ENCODE measurements around the gene DMRT1. TPM values are rescaled to one million over a fixed set of nuclear protein-coding genes. Genes with fewer than 3 reads are reported as not detected.
"Not testable (repeated sequence)": the region's sequence is repeated elsewhere in the genome, so short reads cannot be mapped to it uniquely, and the experiment has no call there.

Gene DMRT1
- total RNA-seq, 2 experiments from 2014 or later: 0.21 TPM; not detected in 1

GRCh38 chr9:912776-913175 is 71.3 kb downstream of the DMRT1 start:
- CTCF ChIA-PET: no interaction called here

GRCh38 chr9:913526-913925 is 72.0 kb downstream of the DMRT1 start:
- peaks cover 27% of the 10 kb centered on the region for H3K27me3 Mint-ChIP-seq
- DNase-seq; H3K27ac Mint-ChIP-seq; H3K36me3 Mint-ChIP-seq; ATAC-seq; H3K4me3 Mint-ChIP-seq; H3K4me1 Mint-ChIP-seq; H3K9me3 Mint-ChIP-seq (ENCODE audit: low read depth): not testable (repeated sequence)
- CTCF ChIA-PET: interaction anchor here (1.9 kb wide), 1 partner anchor 14 kb away, joined by 4 read pairs; no protein-coding TSS in a partner anchor

More at GRCh38 chr9:912776-913175, 71.3 kb downstream of the DMRT1 start:
- H3K27me3 Mint-ChIP-seq: peaks cover 34% of the 10 kb centered on the region
- ATAC-seq: no peak
- H3K36me3 Mint-ChIP-seq: no peaks in the 10 kb centered on the region
- no peak overlapping the region for H3K4me3 Mint-ChIP-seq
- H3K4me1 Mint-ChIP-seq: no peaks in the 10 kb centered on the region
- H3K27ac Mint-ChIP-seq: no peak overlapping the region
- H3K9me3 Mint-ChIP-seq (ENCODE audit: low read depth): no peaks in the 10 kb centered on the region
- no peak for DNase-seq

- Mint-ChIP-seq H3K27ac (no peak overlapping the region), H3K36me3 (no peaks in the 10 kb centered on the region), H3K4me3 (no peak overlapping the region), H3K27me3 (peaks cover 7% of the 10 kb centered on the region), H3K4me1 (no peaks in the 10 kb centered on the region), H3K9me3 (ENCODE audit: low read depth) (no peaks in the 10 kb centered on the region)
- no peak for ATAC-seq
- DNase-seq: no peak
- CTCF ChIA-PET: no interaction called here
These were observed 76.2 kb downstream of the DMRT1 start for GRCh38 chr9:917730-918129.

- DNase-seq: no peak
- Mint-ChIP-seq H3K4me1 (no peaks in the 10 kb centered on the region), H3K9me3 (ENCODE audit: low read depth) (no peaks in the 10 kb centered on the region), H3K27me3 (peaks cover 12% of the 10 kb centered on the region), H3K36me3 (no peaks in the 10 kb centered on the region), H3K27ac (no peak overlapping the region), H3K4me3 (no peak overlapping the region)
- no peak for ATAC-seq
- CTCF ChIA-PET: interaction anchor here (0.7 kb wide), 1 partner anchor 89 kb away, joined by 3 read pairs; no protein-coding TSS in a partner anchor
These were observed 79.4 kb downstream of the DMRT1 start for GRCh38 chr9:920927-921326.

GRCh38 chr9:922171-922570 is 80.7 kb downstream of the DMRT1 start:
- no peak for ATAC-seq
- CTCF ChIA-PET: interaction anchor here (2.4 kb wide), 1 partner anchor 28 kb away, joined by 6 read pairs; no protein-coding TSS in a partner anchor
- Mint-ChIP-seq H3K27me3 (peaks cover 17% of the 10 kb centered on the region), H3K36me3 (no peaks in the 10 kb centered on the region), H3K27ac (no peak overlapping the region), H3K4me3 (no peak overlapping the region), H3K9me3 (ENCODE audit: low read depth) (no peaks in the 10 kb centered on the region), H3K4me1 (no peaks in the 10 kb centered on the region)
- DNase-seq: no peak

- CTCF ChIA-PET: interaction anchor here (2.4 kb wide), 1 partner anchor 29 kb away, joined by 6 read pairs; no protein-coding TSS in a partner anchor
- Mint-ChIP-seq H3K9me3 (ENCODE audit: low read depth) (no peaks in the 10 kb centered on the region), H3K27me3 (peaks cover 14% of the 10 kb centered on the region), H3K4me1 (no peaks in the 10 kb centered on the region), H3K27ac (no peak overlapping the region), H3K36me3 (no peaks in the 10 kb centered on the region), H3K4me3 (no peak overlapping the region)
- no peak for ATAC-seq
- DNase-seq: no peak
These were observed 81.2 kb downstream of the DMRT1 start for GRCh38 chr9:922731-923130.

GRCh38 chr9:926976-927375 is 85.5 kb downstream of the DMRT1 start:
- DNase-seq (no peak), ATAC-seq (no peak)
- peaks cover 18% of the 10 kb centered on the region for H3K27me3 Mint-ChIP-seq
- no peak overlapping the region for H3K4me3 Mint-ChIP-seq
- no peaks in the 10 kb centered on the region for H3K4me1 Mint-ChIP-seq
- no peak overlapping the region for H3K27ac Mint-ChIP-seq
- CTCF ChIA-PET: interaction anchor here (0.6 to 2.2 kb wide), 4 partner anchors 18 to 260 kb away, joined by 3 to 6 read pairs (median 4); no protein-coding TSS in a partner anchor
- H3K36me3 Mint-ChIP-seq: no peaks in the 10 kb centered on the region
- no peaks in the 10 kb centered on the region for H3K9me3 Mint-ChIP-seq (ENCODE audit: low read depth)

GRCh38 chr9:928363-929042 is 87.0 kb downstream of the DMRT1 start:
- peaks cover 12% of the 10 kb centered on the region for H3K27me3 Mint-ChIP-seq
- H3K4me3 Mint-ChIP-seq: no peak overlapping the region
- ATAC-seq (no peak), DNase-seq (no peak)
- no peaks in the 10 kb centered on the region for H3K4me1 Mint-ChIP-seq
- CTCF ChIA-PET: interaction anchor here (0.7 to 2.2 kb wide), 4 partner anchors 17 to 72 kb away, joined by 3 to 6 read pairs (median 3); no protein-coding TSS in a partner anchor
- H3K27ac Mint-ChIP-seq: no peak overlapping the region
- H3K36me3 Mint-ChIP-seq: no peaks in the 10 kb centered on the region
- H3K9me3 Mint-ChIP-seq (ENCODE audit: low read depth): no peaks in the 10 kb centered on the region

- no peak overlapping the region for H3K27ac Mint-ChIP-seq
These were observed 88.2 kb downstream of the DMRT1 start for GRCh38 chr9:929719-930118.

GRCh38 chr9:933356-933755 is 91.9 kb downstream of the DMRT1 start:
- no peak overlapping the region for H3K4me3 Mint-ChIP-seq
- H3K27me3 Mint-ChIP-seq: peaks cover 30% of the 10 kb centered on the region
- no peaks in the 10 kb centered on the region for H3K9me3 Mint-ChIP-seq (ENCODE audit: low read depth)
- DNase-seq: no peak
- ATAC-seq: no peak
- no peaks in the 10 kb centered on the region for H3K4me1 Mint-ChIP-seq
- CTCF ChIA-PET: no interaction called here
- no peak overlapping the region for H3K27ac Mint-ChIP-seq
- no peaks in the 10 kb centered on the region for H3K36me3 Mint-ChIP-seq

More at GRCh38 chr9:929719-930118, 88.2 kb downstream of the DMRT1 start:
- ATAC-seq (no peak), DNase-seq (no peak)
- no peak overlapping the region for H3K4me3 Mint-ChIP-seq
- no peaks in the 10 kb centered on the region for H3K4me1 Mint-ChIP-seq
- H3K27me3 Mint-ChIP-seq: peaks cover 22% of the 10 kb centered on the region
- H3K36me3 Mint-ChIP-seq: no peaks in the 10 kb centered on the region
- H3K9me3 Mint-ChIP-seq (ENCODE audit: low read depth): no peaks in the 10 kb centered on the region
- CTCF ChIA-PET: no interaction called here

- H3K27ac Mint-ChIP-seq: no peak overlapping the region
- peaks cover 39% of the 10 kb centered on the region for H3K27me3 Mint-ChIP-seq
- no peaks in the 10 kb centered on the region for H3K36me3 Mint-ChIP-seq
- CTCF ChIA-PET: interaction anchor here (0.5 kb wide), 1 partner anchor 806 kb away, joined by 4 read pairs; no protein-coding TSS in a partner anchor
- ATAC-seq (no peak), DNase-seq (no peak)
- H3K4me3 Mint-ChIP-seq: no peak overlapping the region
- H3K9me3 Mint-ChIP-seq (ENCODE audit: low read depth): peaks cover 3% of the 10 kb centered on the region
- no peaks in the 10 kb centered on the region for H3K4me1 Mint-ChIP-seq
These were observed 94.0 kb downstream of the DMRT1 start for GRCh38 chr9:935348-935965.

GRCh38 chr9:942805-943580 is 101.5 kb downstream of the DMRT1 start:
- CTCF ChIA-PET: no interaction called here
- Mint-ChIP-seq H3K9me3 (ENCODE audit: low read depth) (peaks cover 3% of the 10 kb centered on the region), H3K36me3 (no peaks in the 10 kb centered on the region), H3K4me1 (no peaks in the 10 kb centered on the region), H3K27ac (no peak overlapping the region), H3K27me3 (peaks cover 42% of the 10 kb centered on the region), H3K4me3 (no peak overlapping the region)
- DNase-seq (no peak), ATAC-seq (no peak)

- Mint-ChIP-seq H3K27ac (no peak overlapping the region), H3K27me3 (peaks cover 45% of the 10 kb centered on the region), H3K4me3 (no peak overlapping the region), H3K4me1 (no peaks in the 10 kb centered on the region), H3K36me3 (no peaks in the 10 kb centered on the region), H3K9me3 (ENCODE audit: low read depth) (no peaks in the 10 kb centered on the region)
- no peak for DNase-seq
- CTCF ChIA-PET: no interaction called here
- ATAC-seq: no peak
These were observed 106.5 kb downstream of the DMRT1 start for GRCh38 chr9:947985-948384.
